Lung (tissue), 12 donors: Measurements from ENCODE around the gene SLC46A3. TPM values are rescaled to one million over a fixed set of nuclear protein-coding genes. Genes with fewer than 3 reads are reported as not detected.
A peak's percentile ranks its signal among the peaks of the same experiment; 100 is the strongest.

ENCODE experiments used
- ATAC-seq: fragments of 200-7000 bp; cut with Tn5 transposase; one replicate; pipeline ENCODE4 v1.9.1; 2020; ENCODE audit warnings: moderate number of reproducible peaks; ENCODE audit not compliant: insufficient read depth, low FRiP score
- DNase-seq, 3 donors: peaks; one replicate each; pipeline ENCODE4 v3.0.0-alpha.2; 2013 to 2017
- H3K27ac ChIP-seq, 2 donors: one replicate each; pipeline ENCODE4 v1.5.1; 2013; ENCODE audit warnings: mild to moderate bottlenecking in 2 of 2, moderate library complexity in 2 of 2, control low read depth in 1 of 2, inconsistent platforms in 1 of 2, low read depth in 1 of 2, low read length in 1 of 2
- H3K27me3 ChIP-seq, 3 donors: one replicate each; pipeline ENCODE4 v1.5.1; 2013; ENCODE audit warnings: low read length in 2 of 3; ENCODE audit not compliant: control insufficient read depth in 3 of 3, insufficient read depth in 3 of 3
- H3K36me3 ChIP-seq, 4 donors: one replicate each; pipeline ENCODE4 v1.5.1; 2013; ENCODE audit warnings: low read length in 4 of 4, mild to moderate bottlenecking in 1 of 4, moderate library complexity in 1 of 4; ENCODE audit not compliant: control insufficient read depth in 4 of 4, insufficient read depth in 4 of 4
- H3K4me1 ChIP-seq, 5 donors: one replicate each; pipeline ENCODE4 v1.5.1; 2013; ENCODE audit warnings: low read length in 5 of 5, mild to moderate bottlenecking in 2 of 5, moderate library complexity in 1 of 5; ENCODE audit not compliant: control insufficient read depth in 5 of 5, insufficient read depth in 5 of 5
- H3K4me3 ChIP-seq: one replicate; pipeline ENCODE4 v1.5.1; 2013; ENCODE audit warnings: mild to moderate bottlenecking, control low read depth, moderate library complexity
- H3K9ac ChIP-seq, 2 donors: one replicate each; pipeline ENCODE4 v1.5.1; 2013; ENCODE audit warnings: low read length in 2 of 2, control low read depth in 1 of 2; ENCODE audit not compliant: insufficient read depth in 1 of 2
- H3K9me3 ChIP-seq, 4 donors: one replicate each; pipeline ENCODE4 v1.5.1; 2013; ENCODE audit warnings: low read length in 3 of 4, mild to moderate bottlenecking in 1 of 4, moderate library complexity in 1 of 4; ENCODE audit not compliant: control insufficient read depth in 4 of 4, insufficient read depth in 3 of 4
- CTCF ChIP-seq: IDR thresholded peaks from 2 replicates; pipeline ENCODE4 v1.5.1; 2012; ENCODE audit warnings: mild to moderate bottlenecking; ENCODE audit errors: control extremely low read depth, extremely low read depth
- WGBS, 2 donors: extraction: QIAGEN DNeasy Blood & Tissue Kit; methylation state at CpG; one replicate each; pipeline ENCODE4 v1.1.7; 2013; 5-methylcytosine and 5-hydroxymethylcytosine counted together
- polyA plus RNA-seq, 2 donors: library from polyadenylated mRNA; stranded (reverse); fragments of 200-250 nt; gene quantifications; one replicate each; pipeline ENCODE4 v1.2.1, GENCODE V29; 2013
- total RNA-seq, 2 donors: library from RNA; depleted of rRNA in 1 of 2; stranded (reverse); fragments of >200 nt in 1 of 2; gene quantifications; one replicate each; pipeline ENCODE4 v1.2.1, GENCODE V29; 2014 to 2021
- donor health status: control.
- donor health status: control.
- donor health status: Bipolar disorder and iron deficiency.
- donor health status: healthy.
- donor health status: DM: yes; HTN: yes; CAD: no.

The SLC46A3 gene
- total and polyA plus RNA-seq, 4 donors = 6.9 to 10.9 (median 8.9) TPM

DNA sequence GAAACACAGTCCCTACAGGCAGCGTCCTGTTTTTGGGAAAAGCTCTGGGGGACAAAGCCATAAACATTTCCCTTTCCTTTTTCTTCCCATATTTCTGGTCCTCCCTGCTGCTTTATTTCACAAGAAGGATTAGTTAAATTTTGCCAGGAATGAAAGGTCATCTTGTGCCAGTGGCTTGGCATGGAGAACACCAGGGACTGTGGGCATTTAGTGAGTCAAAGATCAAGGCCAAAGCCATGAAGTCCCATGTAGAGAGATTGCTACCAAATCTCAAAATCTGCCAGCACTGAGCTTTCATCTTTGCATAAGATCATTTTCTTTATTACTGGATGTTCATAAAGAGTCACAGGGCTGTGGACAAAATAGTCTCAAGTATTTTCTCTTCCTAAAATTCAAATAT is 29.1 kb upstream of the SLC46A3 start:
- no peak for TF ChIP-seq CTCF
- Histone ChIP-seq H3K27me3 (no peaks in the 10 kb centered on the region), H3K27ac (no peak overlapping the region), H3K4me3 (no peak overlapping the region), H3K9me3 (no peaks in the 10 kb centered on the region), H3K4me1 (peaks cover 0 to 5% (median 0%) of the 10 kb centered on the region in 5 donors), H3K36me3 (no peaks in the 10 kb centered on the region), H3K9ac (no peak overlapping the region)
- no peak for DNase-seq
- ATAC-seq = no peak
- 85 to 89% methylated on average over 1 of the region's 1 CpG for WGBS, 2 donors

GRCh38 chr13:28746287-28746612 is 27.5 kb upstream of the SLC46A3 start:
- WGBS, 2 donors = 79 to 88% methylated on average over 4 of the region's 4 CpGs
- Histone ChIP-seq H3K4me3 (no peak overlapping the region), H3K9ac (no peak overlapping the region), H3K9me3 (no peaks in the 10 kb centered on the region), H3K27me3 (no peaks in the 10 kb centered on the region), H3K36me3 (no peaks in the 10 kb centered on the region), H3K4me1 (peaks cover 0 to 2% (median 0%) of the 10 kb centered on the region in 5 donors), H3K27ac (no peak overlapping the region)
- TF ChIP-seq CTCF = no peak
- ATAC-seq = no peak
- DNase-seq = no peak

GRCh38 chr13:28744656-28745055 is 25.9 kb upstream of the SLC46A3 start:
- H3K9me3 ChIP-seq = no peaks in the 10 kb centered on the region
- no peak overlapping the region for H3K4me3 ChIP-seq
- no peak for ATAC-seq
- H3K36me3 ChIP-seq = no peaks in the 10 kb centered on the region
- no peak overlapping the region for H3K9ac ChIP-seq
- peaks cover 0 to 2% (median 0%) of the 10 kb centered on the region in 5 donors for H3K4me1 ChIP-seq
- no peak for DNase-seq
- peak overlapping the region in 1 of 2 donors; percentile 67 for H3K27ac ChIP-seq
- 43 to 58% methylated on average over 6 of the region's 6 CpGs for WGBS, 2 donors
- no peak for TF ChIP-seq CTCF
- H3K27me3 ChIP-seq = no peaks in the 10 kb centered on the region

DNA sequence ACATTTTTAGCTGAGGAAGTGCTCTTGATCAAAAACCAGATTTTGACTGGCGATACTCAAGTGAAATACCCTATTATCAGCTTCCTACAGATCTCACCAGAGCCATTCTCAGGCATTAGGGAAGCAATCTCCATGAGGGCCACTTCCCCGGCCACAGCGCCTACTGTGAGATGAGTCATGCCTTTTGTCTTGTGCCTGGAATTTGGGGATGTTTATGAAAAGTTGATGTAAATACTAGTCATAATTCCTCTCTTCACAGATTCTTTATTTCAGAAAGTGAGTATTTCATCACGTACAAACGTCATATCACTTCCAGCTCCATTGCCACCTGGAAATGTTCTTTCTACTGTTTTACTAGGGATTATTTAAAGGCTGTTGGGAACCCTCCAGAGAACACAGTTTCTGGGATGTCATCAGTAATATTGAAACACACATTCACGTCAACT is 25.3 kb upstream of the SLC46A3 start:
- Histone ChIP-seq H3K27ac (no peak overlapping the region), H3K36me3 (no peaks in the 10 kb centered on the region), H3K9me3 (no peaks in the 10 kb centered on the region), H3K9ac (no peak overlapping the region), H3K27me3 (no peaks in the 10 kb centered on the region), H3K4me1 (peaks cover 0 to 2% (median 0%) of the 10 kb centered on the region in 5 donors), H3K4me3 (no peak overlapping the region)
- WGBS, 2 donors = 43 to 57% methylated on average over 6 of the region's 6 CpGs
- DNase-seq (no peak), ATAC-seq (no peak)
- TF ChIP-seq CTCF = no peak
